ENCODE measurements around the gene CYP39A1.

CYP39A1 gene

DNA sequence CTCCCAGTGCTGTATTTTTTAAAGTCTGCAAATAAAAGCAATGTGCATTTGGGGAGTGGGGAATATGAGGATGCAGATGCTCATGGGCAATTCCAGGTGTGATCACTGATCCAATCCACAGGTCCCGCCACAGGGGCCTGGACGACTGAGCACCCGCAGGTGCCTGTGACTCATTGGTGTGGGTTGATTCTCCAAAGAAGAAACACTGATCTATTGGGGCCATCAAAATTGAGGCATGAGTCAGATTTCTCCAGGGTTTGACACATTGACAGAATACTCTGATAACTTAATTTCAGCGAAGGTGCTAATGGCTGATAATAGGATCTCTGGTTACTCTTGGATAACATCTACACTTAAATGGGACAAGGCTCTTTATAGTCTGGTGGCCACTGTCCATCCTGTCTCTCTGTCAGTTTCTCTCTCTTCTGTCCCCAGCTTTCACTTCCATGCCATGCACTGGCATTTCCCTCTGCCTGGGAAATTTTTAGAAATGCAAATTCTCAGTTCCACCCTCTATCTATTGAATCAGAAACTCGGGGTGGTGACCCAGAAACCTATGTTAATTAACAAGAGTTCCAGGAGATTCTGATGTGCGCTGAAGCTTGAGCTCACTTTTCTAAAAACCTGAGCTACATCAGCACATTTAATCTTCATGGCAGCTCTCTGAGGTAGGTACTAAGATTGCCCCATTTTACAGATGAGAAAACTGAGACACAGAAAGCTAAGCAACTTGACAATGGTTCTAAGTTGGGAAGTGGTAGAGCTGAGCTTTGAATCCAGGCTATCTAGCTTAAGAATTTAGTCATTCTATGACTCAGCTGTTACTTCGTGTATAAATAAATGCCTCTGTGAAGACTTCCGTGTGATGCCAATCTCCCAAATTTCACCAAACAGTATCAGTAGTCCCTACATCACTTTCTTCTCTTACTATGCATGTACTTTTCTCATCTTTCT is 151.2 kb downstream of the CYP39A1 start:
- no peak for DNase-seq (ENCODE audit: low read depth in 1 of 2, low spot score in 1 of 2)
- Histone ChIP-seq H3K27me3 (ENCODE audit: insufficient read depth, poor library complexity, severe bottlenecking) (peaks cover 4% of the 10 kb centered on the region), H3K4me3 (replicated peaks; ENCODE audit: insufficient read depth, low read length) (no peak overlapping the region), H3K27ac (replicated peaks) (no peak overlapping the region)
- TF ChIP-seq POLR2AphosphoS5 (IDR thresholded peaks at IDR 0.05; ENCODE audit: low read depth) (no peak), CTCF (IDR thresholded peaks at IDR 0.05; ENCODE audit: insufficient read depth, low read length) (no peak), GABPA (IDR thresholded peaks at IDR 0.05; ENCODE audit: low read depth) (no peak), SPI1 (IDR thresholded peaks at IDR 0.05; ENCODE audit: borderline replicate concordance, low read depth) (no peak)
- TF ChIP-seq, protein P1, sequence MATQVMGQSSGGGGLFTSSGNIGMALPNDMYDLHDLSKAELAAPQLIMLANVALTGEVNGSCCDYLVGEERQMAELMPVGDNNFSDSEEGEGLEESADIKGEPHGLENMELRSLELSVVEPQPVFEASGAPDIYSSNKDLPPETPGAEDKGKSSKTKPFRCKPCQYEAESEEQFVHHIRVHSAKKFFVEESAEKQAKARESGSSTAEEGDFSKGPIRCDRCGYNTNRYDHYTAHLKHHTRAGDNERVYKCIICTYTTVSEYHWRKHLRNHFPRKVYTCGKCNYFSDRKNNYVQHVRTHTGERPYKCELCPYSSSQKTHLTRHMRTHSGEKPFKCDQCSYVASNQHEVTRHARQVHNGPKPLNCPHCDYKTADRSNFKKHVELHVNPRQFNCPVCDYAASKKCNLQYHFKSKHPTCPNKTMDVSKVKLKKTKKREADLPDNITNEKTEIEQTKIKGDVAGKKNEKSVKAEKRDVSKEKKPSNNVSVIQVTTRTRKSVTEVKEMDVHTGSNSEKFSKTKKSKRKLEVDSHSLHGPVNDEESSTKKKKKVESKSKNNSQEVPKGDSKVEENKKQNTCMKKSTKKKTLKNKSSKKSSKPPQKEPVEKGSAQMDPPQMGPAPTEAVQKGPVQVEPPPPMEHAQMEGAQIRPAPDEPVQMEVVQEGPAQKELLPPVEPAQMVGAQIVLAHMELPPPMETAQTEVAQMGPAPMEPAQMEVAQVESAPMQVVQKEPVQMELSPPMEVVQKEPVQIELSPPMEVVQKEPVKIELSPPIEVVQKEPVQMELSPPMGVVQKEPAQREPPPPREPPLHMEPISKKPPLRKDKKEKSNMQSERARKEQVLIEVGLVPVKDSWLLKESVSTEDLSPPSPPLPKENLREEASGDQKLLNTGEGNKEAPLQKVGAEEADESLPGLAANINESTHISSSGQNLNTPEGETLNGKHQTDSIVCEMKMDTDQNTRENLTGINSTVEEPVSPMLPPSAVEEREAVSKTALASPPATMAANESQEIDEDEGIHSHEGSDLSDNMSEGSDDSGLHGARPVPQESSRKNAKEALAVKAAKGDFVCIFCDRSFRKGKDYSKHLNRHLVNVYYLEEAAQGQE (IDR thresholded peaks at IDR 0.05; ENCODE audit: insufficient replicate concordance, low read depth): no peak

DNA sequence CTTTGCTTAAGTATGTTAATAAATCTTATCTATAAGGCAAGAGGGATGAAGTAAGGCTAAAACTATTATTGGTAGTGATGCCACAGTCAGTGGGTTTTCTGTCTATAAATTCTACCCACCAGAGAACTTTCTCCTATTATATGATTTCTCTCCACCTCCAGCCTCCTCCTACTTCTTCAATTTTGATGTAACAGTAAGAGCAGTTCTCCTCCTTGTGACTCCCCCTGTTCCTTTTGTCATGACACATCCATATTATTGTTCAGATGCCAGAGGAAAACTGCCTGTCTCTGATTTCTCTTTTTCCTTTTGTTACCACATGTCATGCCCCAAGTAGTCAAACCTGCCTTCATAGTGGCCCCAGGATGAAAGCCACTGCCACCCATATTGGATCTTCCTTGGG is 152.2 kb downstream of the CYP39A1 start:
- no peak overlapping the region for H3K27ac ChIP-seq (replicated peaks)
- H3K4me3 ChIP-seq (replicated peaks; ENCODE audit: insufficient read depth, low read length): no peak overlapping the region
- H3K27me3 ChIP-seq (ENCODE audit: insufficient read depth, poor library complexity, severe bottlenecking): peaks cover 4% of the 10 kb centered on the region
- TF ChIP-seq, protein P1 (IDR thresholded peaks at IDR 0.05; ENCODE audit: insufficient replicate concordance, low read depth): no peak
- TF ChIP-seq GABPA (IDR thresholded peaks at IDR 0.05; ENCODE audit: low read depth): no peak
- TF ChIP-seq SPI1 (IDR thresholded peaks at IDR 0.05; ENCODE audit: borderline replicate concordance, low read depth): no peak
- no peak for TF ChIP-seq POLR2AphosphoS5 (IDR thresholded peaks at IDR 0.05; ENCODE audit: low read depth)
- no peak for TF ChIP-seq CTCF (IDR thresholded peaks at IDR 0.05; ENCODE audit: insufficient read depth, low read length)
- no peak for DNase-seq (ENCODE audit: low read depth in 1 of 2, low spot score in 1 of 2)

Measured in HL-60 (cell line).